DOHH2 (cell line): ENCODE measurements around the gene ZC3H12C.

Source experiments
- H3F3A ChIP-seq: fragments of 200-600 bp; sonication (generic), shearing (Covaris generic); 2 replicates; pipeline ENCODE4 v1.6.0; 2016; ENCODE audit warnings: antibody characterized with exemption, mild to moderate bottlenecking; ENCODE audit not compliant: control insufficient read depth, insufficient read depth
- H3K27ac ChIP-seq: fragments of 200-600 bp; sonication (generic); 2 replicates; pipeline ENCODE4 v1.5.1; 2014; ENCODE audit warnings: low read depth, mild to moderate bottlenecking, low read length, moderate library complexity
- H3K27me3 ChIP-seq: fragments of 200-600 bp; sonication (generic); 2 replicates; pipeline ENCODE4 v1.6.1; 2014; ENCODE audit warnings: mild to moderate bottlenecking, low read length, mixed read lengths; ENCODE audit not compliant: control insufficient read depth
- H3K36me3 ChIP-seq: fragments of 200-600 bp; sonication (generic); 2 replicates; pipeline ENCODE4 v1.6.1; 2014; ENCODE audit warnings: mild to moderate bottlenecking, low read length, moderate library complexity, mixed read lengths; ENCODE audit not compliant: control insufficient read depth
- H3K4me1 ChIP-seq: fragments of 200-600 bp; sonication (generic); 2 replicates; pipeline ENCODE4 v1.6.1; 2014; ENCODE audit warnings: mild to moderate bottlenecking, low read length, mixed read lengths; ENCODE audit not compliant: control insufficient read depth
- H3K4me2 ChIP-seq: fragments of 200-600 bp; sonication (generic); 2 replicates; pipeline ENCODE4 v1.6.0; 2014; ENCODE audit warnings: mild to moderate bottlenecking, low read length, moderate library complexity
- H3K4me3 ChIP-seq: fragments of 200-600 bp; sonication (generic); 2 replicates; pipeline ENCODE4 v1.5.1; 2014; ENCODE audit warnings: mild to moderate bottlenecking, low read length, mixed read lengths
- H3K79me2 ChIP-seq: fragments of 200-600 bp; sonication (generic); 2 replicates; pipeline ENCODE4 v1.6.1; 2014; ENCODE audit warnings: mild to moderate bottlenecking, low read length, mixed read lengths; ENCODE audit not compliant: control insufficient read depth
- H3K9me2 ChIP-seq: fragments of 200-600 bp; sonication (generic); replicated peaks from 2 replicates; pipeline ENCODE4 v1.6.1; 2014; ENCODE audit warnings: mild to moderate bottlenecking, low read length, mixed read lengths; ENCODE audit not compliant: control insufficient read depth
- H3K9me3 ChIP-seq: fragments of 200-600 bp; sonication (generic); 2 replicates; pipeline ENCODE4 v1.6.1; 2014; ENCODE audit warnings: antibody characterized with exemption, low read length, mixed read lengths; ENCODE audit not compliant: control insufficient read depth, insufficient read depth
- H4K20me1 ChIP-seq: fragments of 200-600 bp; sonication (generic); 2 replicates; pipeline ENCODE4 v1.6.0; 2014; ENCODE audit warnings: low read depth, mild to moderate bottlenecking, antibody characterized with exemption, low read length, moderate library complexity; ENCODE audit not compliant: control insufficient read depth, insufficient read depth
- CTCF ChIP-seq: fragments of 200-600 bp; sonication (generic); IDR thresholded peaks from one replicate; pipeline ENCODE4 v1.5.1; 2014; ENCODE audit warnings: antibody characterized with exemption, mild to moderate bottlenecking, low read depth, low read length; ENCODE audit not compliant: poor library complexity, severe bottlenecking
- EZH2phosphoT487 ChIP-seq: fragments of 200-600 bp; sonication (generic); IDR thresholded peaks from 2 replicates; pipeline ENCODE4 v1.6.1; 2017; ENCODE audit warnings: borderline replicate concordance, mild to moderate bottlenecking, antibody characterized with exemption, low read length, moderate library complexity, mixed read lengths

The ZC3H12C gene

GRCh38 chr11:110056956-110057355 is 36.2 kb upstream of the ZC3H12C start:
- Histone ChIP-seq H3K4me1 (no peaks in the 10 kb centered on the region), H3K36me3 (no peaks in the 10 kb centered on the region), H3K27ac (no peak overlapping the region), H3K79me2 (no peaks in the 10 kb centered on the region), H4K20me1 (no peaks in the 10 kb centered on the region), H3K27me3 (no peaks in the 10 kb centered on the region), H3K4me2 (no peak overlapping the region), H3K9me2 (no peaks in the 10 kb centered on the region), H3K4me3 (no peak overlapping the region), H3F3A (no peaks in the 10 kb centered on the region), H3K9me3 (no peaks in the 10 kb centered on the region; the same call in 1 of the 2 replicates)
- TF ChIP-seq EZH2phosphoT487 (no peak), CTCF (no peak)

- no peaks in the 10 kb centered on the region for H3K9me3 ChIP-seq
- no peaks in the 10 kb centered on the region for H3F3A ChIP-seq
- H3K79me2 ChIP-seq = no peaks in the 10 kb centered on the region
- no peaks in the 10 kb centered on the region for H3K9me2 ChIP-seq
- H3K4me2 ChIP-seq = no peak overlapping the region
- H3K27ac ChIP-seq = no peak overlapping the region
- H3K36me3 ChIP-seq = no peaks in the 10 kb centered on the region
- no peak overlapping the region for H3K4me3 ChIP-seq
- no peaks in the 10 kb centered on the region for H3K4me1 ChIP-seq
- H3K27me3 ChIP-seq = no peaks in the 10 kb centered on the region
- TF ChIP-seq CTCF (no peak), EZH2phosphoT487 (no peak)
- H4K20me1 ChIP-seq = no peaks in the 10 kb centered on the region
Measured at GRCh38 chr11:110059706-110060463, 33.3 kb upstream of the ZC3H12C start.

GRCh38 chr11:110061296-110061695 is 31.9 kb upstream of the ZC3H12C start:
- Histone ChIP-seq H3K4me3 (no peak overlapping the region), H3K4me1 (no peaks in the 10 kb centered on the region), H3K36me3 (no peaks in the 10 kb centered on the region), H3K27me3 (no peaks in the 10 kb centered on the region), H3K9me2 (no peaks in the 10 kb centered on the region), H3K9me3 (no peaks in the 10 kb centered on the region), H3K4me2 (no peak overlapping the region), H3F3A (no peaks in the 10 kb centered on the region), H4K20me1 (no peaks in the 10 kb centered on the region), H3K27ac (no peak overlapping the region), H3K79me2 (no peaks in the 10 kb centered on the region)
- TF ChIP-seq EZH2phosphoT487 (no peak), CTCF (no peak)

DNA sequence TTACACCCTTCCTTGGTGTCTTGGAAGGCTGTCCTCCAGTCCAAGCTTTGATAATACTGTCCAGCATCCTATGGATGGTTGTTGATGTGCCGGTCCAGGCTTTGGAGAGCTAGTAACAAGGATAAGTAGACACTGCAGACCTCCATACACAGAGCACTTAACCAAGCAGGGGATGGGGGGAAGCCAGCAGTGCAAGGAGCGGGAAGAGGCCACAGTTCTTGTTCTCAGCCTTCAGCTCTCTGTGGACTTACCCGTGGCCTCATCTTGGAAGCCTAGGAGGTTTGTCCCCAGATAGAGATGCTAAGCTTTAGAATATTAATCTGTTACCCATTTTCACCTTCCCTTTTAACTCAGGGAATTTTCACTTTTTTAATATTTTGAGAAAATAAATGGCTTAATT is 30.9 kb upstream of the ZC3H12C start:
- Histone ChIP-seq H3F3A (no peaks in the 10 kb centered on the region), H3K4me1 (no peaks in the 10 kb centered on the region), H3K9me3 (no peaks in the 10 kb centered on the region), H3K36me3 (no peaks in the 10 kb centered on the region), H3K4me3 (no peak overlapping the region), H3K9me2 (no peaks in the 10 kb centered on the region), H3K27me3 (no peaks in the 10 kb centered on the region), H3K27ac (no peak overlapping the region), H3K79me2 (no peaks in the 10 kb centered on the region), H3K4me2 (no peak overlapping the region), H4K20me1 (no peaks in the 10 kb centered on the region)
- TF ChIP-seq EZH2phosphoT487 = no peak
- no peak for TF ChIP-seq CTCF
